ENCODE results near the gene SLC5A12.

The SLC5A12 gene
- 0 reads per million in 2 donors for total RNA-seq

- DNase-seq, result no peak
Measured at GRCh38 chr11:26721948-26722475, at the start of gene SLC5A12. Gene SLC5A12 (minus strand): TSS chr11:26722060. CDS start chr11:26721714, 346 bp downstream.

- DNase-seq, result no peak
Measured at GRCh38 chr11:26769027-26769426, 47.2 kb upstream of the SLC5A12 start.

GRCh38 chr11:26767060-26767459 lies 45.2 kb upstream of the SLC5A12 start:
- no peak for DNase-seq

GRCh38 chr11:26765323-26765722 lies 43.5 kb upstream of the SLC5A12 start:
- no peak for DNase-seq

GRCh38 chr11:26764825-26765224 lies 43.0 kb upstream of the SLC5A12 start:
- no peak for DNase-seq

GRCh38 chr11:26764315-26764714 lies 42.5 kb upstream of the SLC5A12 start:
- DNase-seq, result no peak

- DNase-seq, result no peak
Measured at GRCh38 chr11:26762089-26762488, 40.2 kb upstream of the SLC5A12 start.

- no peak for DNase-seq
Measured at GRCh38 chr11:26761361-26761809, 39.5 kb upstream of the SLC5A12 start.

GRCh38 chr11:26757995-26758394 lies 36.1 kb upstream of the SLC5A12 start:
- no peak for DNase-seq

GRCh38 chr11:26755762-26756161 lies 33.9 kb upstream of the SLC5A12 start:
- DNase-seq, result no peak

- DNase-seq, result no peak
Measured at GRCh38 chr11:26753723-26754504, 32.1 kb upstream of the SLC5A12 start.

- no peak for DNase-seq
Measured at GRCh38 chr11:26749927-26750326, 28.1 kb upstream of the SLC5A12 start.

GRCh38 chr11:26743622-26744021 lies 21.8 kb upstream of the SLC5A12 start:
- no peak for DNase-seq

- DNase-seq, result no peak
Measured at GRCh38 chr11:26742966-26743365, 21.1 kb upstream of the SLC5A12 start.

GRCh38 chr11:26741036-26741435 lies 19.2 kb upstream of the SLC5A12 start:
- DNase-seq, result no peak

GRCh38 chr11:26739366-26740073 lies 17.7 kb upstream of the SLC5A12 start:
- no peak for DNase-seq

- no peak for DNase-seq
Measured at GRCh38 chr11:26734691-26735090, 12.8 kb upstream of the SLC5A12 start.

GRCh38 chr11:26731084-26731456 lies 9.2 kb upstream of the SLC5A12 start:
- DNase-seq, result no peak

- DNase-seq, result no peak
Measured at GRCh38 chr11:26730414-26731083, 8.7 kb upstream of the SLC5A12 start.

- no peak for DNase-seq
Measured at GRCh38 chr11:26729284-26729683, 7.4 kb upstream of the SLC5A12 start.

GRCh38 chr11:26726960-26727359 lies 5.1 kb upstream of the SLC5A12 start:
- no peak for DNase-seq

GRCh38 chr11:26719998-26720397 lies 1.9 kb downstream of the SLC5A12 start:
- no peak for DNase-seq

- DNase-seq, result no peak
Measured at GRCh38 chr11:26719289-26719973, 2.4 kb downstream of the SLC5A12 start.

Measured in T-helper 9 cell (primary cell).